Stomach smooth muscle (tissue), 2 donors: ENCODE results near the gene PLA2G4C.
"Not testable (repeated sequence)": the region's sequence is repeated elsewhere in the genome, so short reads cannot be mapped to it uniquely, and the experiment has no call there.

Experiments
- H3K27ac ChIP-seq: one replicate; pipeline ENCODE4 v1.7.0; 2013; ENCODE audit warnings: mild to moderate bottlenecking, low read length, inconsistent platforms
- H3K27me3 ChIP-seq, 2 donors: one replicate each; pipeline ENCODE4 v1.7.0; 2013; ENCODE audit warnings: low read length in 2 of 2; ENCODE audit not compliant: insufficient read depth in 2 of 2, control insufficient read depth in 1 of 2
- H3K36me3 ChIP-seq, 2 donors: one replicate each; pipeline ENCODE4 v1.7.0; 2013; ENCODE audit warnings: low read length in 2 of 2; ENCODE audit not compliant: control insufficient read depth in 2 of 2, insufficient read depth in 2 of 2
- H3K4me1 ChIP-seq: one replicate; pipeline ENCODE4 v1.7.0; 2013; ENCODE audit warnings: low read length; ENCODE audit not compliant: control insufficient read depth, insufficient read depth
- H3K4me3 ChIP-seq, 2 donors: one replicate each; pipeline ENCODE4 v1.7.0; 2013; ENCODE audit warnings: low read length in 2 of 2
- H3K9ac ChIP-seq, 2 donors: one replicate each; pipeline ENCODE4 v1.7.0; 2013; ENCODE audit warnings: low read length in 2 of 2, mild to moderate bottlenecking in 1 of 2
- H3K9me3 ChIP-seq, 2 donors: one replicate each; pipeline ENCODE4 v1.7.0; 2013; ENCODE audit warnings: low read length in 2 of 2; ENCODE audit not compliant: control insufficient read depth in 2 of 2
- donor health status: healthy.
- donor health status: Pancreatic carcinoma.

The PLA2G4C gene

GRCh38 chr19:48111280-48111679, 663 bp upstream of the PLA2G4C start:
- Histone ChIP-seq H3K4me3 (peak overlapping the region in 1 of 2 donors; percentile 89), H3K27me3 (no peaks in the 10 kb centered on the region), H3K4me1 (peaks cover 32% of the 10 kb centered on the region), H3K9ac (peak overlapping the region; percentile 92 to 96), H3K27ac (peak overlapping the region; percentile 96), H3K9me3 (no peaks in the 10 kb centered on the region), H3K36me3 (no peaks in the 10 kb centered on the region)

DNA sequence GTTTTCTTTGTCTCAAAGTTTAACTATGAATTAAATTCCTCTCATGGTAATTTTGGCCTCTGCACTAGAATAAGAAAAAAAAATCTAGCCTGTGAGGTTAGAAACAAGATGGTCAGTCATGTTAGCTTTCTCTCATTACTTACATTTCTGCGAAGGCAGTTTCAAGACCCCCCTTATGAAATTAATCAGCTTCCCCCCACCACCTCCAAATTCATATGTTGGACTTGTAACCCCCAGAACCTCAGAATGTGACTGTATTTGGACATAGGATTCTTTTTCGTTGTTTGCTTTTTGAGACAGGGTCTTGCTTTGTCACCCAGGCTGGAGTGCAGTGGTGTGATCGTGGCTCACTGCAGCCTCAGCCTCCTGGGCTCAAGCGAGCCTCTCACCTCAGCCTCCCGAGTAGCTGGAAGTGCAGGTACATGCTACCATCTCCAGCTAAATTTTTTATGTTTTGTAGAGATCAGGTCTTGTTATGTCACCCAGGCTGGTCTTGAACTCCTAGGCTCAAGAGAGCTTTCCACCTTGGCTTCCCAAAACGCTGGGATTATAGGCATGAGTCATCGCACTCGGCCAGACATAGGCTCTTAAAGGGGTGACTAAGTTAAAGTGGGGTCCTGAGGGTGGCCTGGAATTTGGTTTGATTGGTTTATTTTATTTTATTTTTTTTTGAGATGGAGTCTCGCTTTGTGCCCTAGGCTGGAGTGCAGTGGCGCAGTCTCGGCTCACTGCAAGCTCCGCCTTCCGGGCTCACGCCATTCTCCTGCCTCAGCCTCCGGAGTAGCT, 1.4 kb downstream of the PLA2G4C start:
- no peaks in the 10 kb centered on the region for H3K9me3 ChIP-seq
- H3K27ac ChIP-seq: peak overlapping the region; percentile 96
- peaks cover 1 to 4% of the 10 kb centered on the region in 2 donors for H3K36me3 ChIP-seq
- H3K4me1 ChIP-seq: peaks cover 32% of the 10 kb centered on the region
- H3K27me3 ChIP-seq: no peaks in the 10 kb centered on the region
- peak overlapping the region in 1 of 2 donors; percentile 89 for H3K4me3 ChIP-seq
- H3K9ac ChIP-seq: no peak overlapping the region

DNA sequence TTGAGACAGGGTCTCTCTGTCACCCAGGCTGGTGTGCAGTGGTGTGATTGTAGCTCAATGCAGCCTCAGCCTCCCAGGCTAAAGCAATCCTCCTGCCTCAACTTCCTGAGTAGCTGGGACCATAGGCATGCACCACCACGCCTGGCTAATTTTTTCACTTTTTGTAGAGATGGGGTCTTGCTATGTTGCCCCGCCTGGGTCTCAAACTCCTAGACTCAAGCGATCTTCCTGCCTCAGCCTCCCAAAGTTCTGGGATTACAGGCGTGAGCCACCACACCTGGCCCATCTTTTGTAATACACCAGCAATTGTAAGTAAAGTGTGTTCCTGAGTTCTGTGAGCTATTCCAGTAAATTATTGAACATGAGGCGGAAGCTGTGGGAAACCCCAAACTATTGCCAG, 6.7 kb downstream of the PLA2G4C start:
- peaks cover 20 to 21% of the 10 kb centered on the region in 2 donors for H3K36me3 ChIP-seq
- peaks cover 17% of the 10 kb centered on the region for H3K4me1 ChIP-seq
- no peaks in the 10 kb centered on the region for H3K27me3 ChIP-seq
- H3K9ac ChIP-seq: no peak overlapping the region
- no peaks in the 10 kb centered on the region for H3K9me3 ChIP-seq
- H3K27ac ChIP-seq: no peak overlapping the region
- H3K4me3 ChIP-seq: no peak overlapping the region

GRCh38 chr19:48102870-48103751, 7.5 kb downstream of the PLA2G4C start:
- Histone ChIP-seq H3K27ac (no peak overlapping the region), H3K27me3 (no peaks in the 10 kb centered on the region), H3K9me3 (no peaks in the 10 kb centered on the region), H3K9ac (no peak overlapping the region), H3K36me3 (peaks cover 21 to 23% of the 10 kb centered on the region in 2 donors), H3K4me1 (peaks cover 12% of the 10 kb centered on the region), H3K4me3 (no peak overlapping the region)

DNA sequence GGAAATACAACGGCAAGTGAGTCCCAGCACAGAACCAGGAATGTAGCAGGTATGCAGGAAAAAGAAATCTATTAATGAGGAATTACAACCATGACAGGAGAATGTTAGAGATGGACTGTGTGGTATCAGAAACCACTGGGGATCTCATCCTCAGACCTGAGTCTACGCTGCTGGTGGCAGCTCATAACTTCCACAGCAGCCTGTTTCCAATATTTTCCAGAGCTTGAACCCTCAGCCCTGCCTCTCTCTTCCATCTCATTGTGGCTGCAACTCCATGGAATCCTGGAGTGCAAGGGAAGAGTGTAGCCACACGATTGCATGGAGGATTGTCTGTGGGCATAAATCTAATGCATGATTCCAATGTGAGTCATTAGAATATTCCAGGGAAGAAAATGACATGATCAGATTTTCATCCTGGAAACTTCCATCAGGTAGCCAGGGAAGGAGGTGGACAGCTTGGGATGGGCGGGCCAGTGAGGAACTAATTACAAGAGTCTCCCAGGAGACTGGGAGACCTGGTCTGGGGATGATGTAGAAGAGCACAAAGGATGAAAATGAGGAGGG, 14.9 kb downstream of the PLA2G4C start:
- Histone ChIP-seq H3K9ac (no peak overlapping the region), H3K9me3 (peaks cover 0 to 3% of the 10 kb centered on the region in 2 donors), H3K4me3 (no peak overlapping the region), H3K27me3 (no peaks in the 10 kb centered on the region), H3K27ac (no peak overlapping the region), H3K4me1 (no peaks in the 10 kb centered on the region), H3K36me3 (peaks cover 31 to 47% of the 10 kb centered on the region in 2 donors)

DNA sequence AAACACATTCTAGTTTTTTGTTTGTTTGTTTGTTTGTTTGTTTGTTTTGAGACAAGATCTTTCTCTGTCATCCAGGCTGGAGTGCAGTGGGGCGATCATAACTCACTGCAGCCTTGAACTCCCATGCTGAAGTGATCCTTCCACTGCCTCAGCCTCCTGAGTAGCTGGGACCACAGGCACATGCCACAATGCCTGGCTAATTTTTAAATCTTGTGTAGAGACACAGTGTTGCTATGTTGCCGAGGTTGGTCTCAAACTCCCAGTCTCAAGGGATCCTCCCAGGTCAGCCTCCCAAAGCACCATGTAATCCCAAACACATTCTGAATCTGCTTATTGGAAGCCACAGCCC, 15.8 kb downstream of the PLA2G4C start:
- no peaks in the 10 kb centered on the region for H3K4me1 ChIP-seq
- H3K4me3 ChIP-seq: no peak overlapping the region

GRCh38 chr19:48094129-48094854, 16.3 kb downstream of the PLA2G4C start:
- Histone ChIP-seq H3K27me3 (no peaks in the 10 kb centered on the region), H3K36me3 (peaks cover 26 to 42% of the 10 kb centered on the region in 2 donors), H3K4me1 (peaks cover 4% of the 10 kb centered on the region), H3K4me3 (no peak overlapping the region), H3K9ac (no peak overlapping the region), H3K9me3 (peaks cover 0 to 3% of the 10 kb centered on the region in 2 donors), H3K27ac (no peak overlapping the region)

More for the DNA sequence above, 15.8 kb downstream of the PLA2G4C start:
- Histone ChIP-seq H3K27ac (no peak overlapping the region), H3K9ac (no peak overlapping the region), H3K9me3 (peaks cover 0 to 3% of the 10 kb centered on the region in 2 donors), H3K36me3 (peaks cover 31 to 47% of the 10 kb centered on the region in 2 donors), H3K27me3 (no peaks in the 10 kb centered on the region)

DNA sequence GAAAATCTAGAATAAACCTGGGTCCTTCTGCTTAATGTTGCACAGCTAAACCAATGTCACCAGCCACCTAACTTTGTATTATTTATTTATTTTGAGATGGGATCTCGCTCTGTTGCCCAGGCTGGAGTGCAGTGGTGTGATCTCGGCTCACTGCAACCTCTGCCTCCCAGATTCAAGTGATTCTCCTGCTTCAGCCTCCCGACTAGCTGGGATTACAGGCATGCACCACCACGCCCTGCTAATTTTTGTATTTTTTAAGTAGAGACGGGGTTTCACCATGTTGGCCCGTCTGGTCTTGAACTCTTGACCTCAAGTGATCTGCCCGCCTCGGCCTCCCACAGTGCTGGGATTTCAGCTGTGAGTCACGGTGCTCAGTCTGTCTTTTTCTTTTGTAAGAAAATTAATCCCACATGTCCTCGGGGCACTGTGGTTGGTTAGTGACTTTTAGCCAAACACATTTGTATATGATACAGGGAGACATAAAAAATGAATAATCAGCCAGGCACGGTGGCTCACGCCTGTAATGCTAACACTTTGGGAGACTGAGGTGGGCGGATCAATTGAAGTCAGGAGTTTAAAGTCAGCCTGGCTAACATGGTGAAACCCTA, 19.4 kb downstream of the PLA2G4C start:
- peaks cover 18 to 29% of the 10 kb centered on the region in 2 donors for H3K36me3 ChIP-seq
- not testable (repeated sequence) for H3K4me3 ChIP-seq, H3K27ac ChIP-seq, H3K4me1 ChIP-seq, H3K9ac ChIP-seq, H3K9me3 ChIP-seq, H3K27me3 ChIP-seq

GRCh38 chr19:48090281-48090802, 20.3 kb downstream of the PLA2G4C start:
- Histone ChIP-seq H3K9ac (no peak overlapping the region), H3K27ac (no peak overlapping the region)

GRCh38 chr19:48088991-48089390, 21.6 kb downstream of the PLA2G4C start:
- H3K27ac ChIP-seq, H3K4me3 ChIP-seq, H3K4me1 ChIP-seq, H3K9ac ChIP-seq, H3K27me3 ChIP-seq, H3K9me3 ChIP-seq: not testable (repeated sequence)
- peaks cover 8 to 10% of the 10 kb centered on the region in 2 donors for H3K36me3 ChIP-seq

More at GRCh38 chr19:48090281-48090802, 20.3 kb downstream of the PLA2G4C start:
- H3K36me3 ChIP-seq: peaks cover 20 to 21% of the 10 kb centered on the region in 2 donors
- H3K9me3 ChIP-seq: peaks cover 3% of the 10 kb centered on the region in 2 donors
- no peak overlapping the region for H3K4me3 ChIP-seq
- peaks cover 4% of the 10 kb centered on the region for H3K4me1 ChIP-seq
- H3K27me3 ChIP-seq: no peaks in the 10 kb centered on the region
